CD14-positive monocyte (primary cell): ENCODE data around the gene RNF133. TPM values are rescaled to one million over a fixed set of nuclear protein-coding genes. Genes with fewer than 3 reads are reported as not detected.

ENCODE experiments used
- DNase-seq, 3 donors: peaks; one replicate each; pipeline ENCODE4 v3.0.0-alpha.2; 2011 to 2022
- H2AFZ ChIP-seq: 2 replicates; pipeline ENCODE4 v1.6.0; 2012; ENCODE audit warnings: mild to moderate bottlenecking, low read depth, low read length, inconsistent platforms; ENCODE audit not compliant: insufficient read depth, poor library complexity, severe bottlenecking
- H3K27ac ChIP-seq, 2 donors: 1 replicate in 1 of 2; 2 replicates in 1 of 2; pipeline ENCODE4 v1.5.1; 2012 to 2013; ENCODE audit warnings: low read length in 2 of 2, control low read depth in 1 of 2, inconsistent platforms in 1 of 2, low read depth in 1 of 2, mild to moderate bottlenecking in 1 of 2
- H3K27me3 ChIP-seq, 2 donors: one replicate each; pipeline versions ENCODE4 v1.6.0 to v1.6.1; 2011 to 2013; ENCODE audit warnings: low read length in 2 of 2; ENCODE audit not compliant: control insufficient read depth in 2 of 2, insufficient read depth in 2 of 2
- H3K36me3 ChIP-seq, 2 donors: replicated peaks in 1 of 2; 1 replicate in 1 of 2; 2 replicates in 1 of 2; pipeline versions ENCODE4 v1.5.1 to v1.6.1; 2012 to 2013; ENCODE audit warnings: low read length in 2 of 2, control low read depth in 1 of 2, inconsistent platforms in 1 of 2, mild to moderate bottlenecking in 1 of 2; ENCODE audit not compliant: insufficient read depth in 2 of 2, control insufficient read depth in 1 of 2
- H3K4me1 ChIP-seq, 2 donors: 1 replicate in 1 of 2; 2 replicates in 1 of 2; pipeline versions ENCODE4 v1.5.1 to v1.6.1; 2012 to 2013; ENCODE audit warnings: low read length in 2 of 2, control low read depth in 1 of 2, inconsistent platforms in 1 of 2, mild to moderate bottlenecking in 1 of 2, moderate library complexity in 1 of 2; ENCODE audit not compliant: insufficient read depth in 2 of 2, control insufficient read depth in 1 of 2
- H3K4me2 ChIP-seq: replicated peaks from 2 replicates; pipeline ENCODE3; 2012; ENCODE audit warnings: low read length, moderate library complexity, mild to moderate bottlenecking; ENCODE audit not compliant: poor library complexity, severe bottlenecking; ENCODE audit errors: extremely low read depth
- H3K4me3 ChIP-seq, 3 experiments: fragments of 200-600 bp in 1 of 3; sonication (generic) in 1 of 3; replicated peaks in 1 of 3; 1 replicate in 2 of 3; 2 replicates in 1 of 3; pipeline ENCODE4 v1.5.1; 2011 to 2013; ENCODE audit warnings: low read length in 3 of 3, mild to moderate bottlenecking in 3 of 3, control low read depth in 2 of 3, low read depth in 2 of 3, inconsistent platforms in 1 of 3, moderate library complexity in 1 of 3
- H3K79me2 ChIP-seq: 2 replicates; pipeline ENCODE4 v1.6.0; 2012; ENCODE audit warnings: mild to moderate bottlenecking, control low read depth, inconsistent platforms, low read length, moderate library complexity; ENCODE audit not compliant: insufficient read depth
- H3K9ac ChIP-seq: 2 replicates; pipeline ENCODE4 v1.6.0; 2017; ENCODE audit warnings: low read length, mild to moderate bottlenecking; ENCODE audit not compliant: insufficient read depth, poor library complexity, severe bottlenecking
- H3K9me3 ChIP-seq, 2 donors: replicated peaks in 1 of 2; 1 replicate in 1 of 2; 2 replicates in 1 of 2; pipeline versions ENCODE4 v1.5.1 to v1.6.1; 2012 to 2013; ENCODE audit warnings: low read length in 2 of 2, control low read depth in 1 of 2; ENCODE audit not compliant: control insufficient read depth in 1 of 2, insufficient read depth in 1 of 2
- H4K20me1 ChIP-seq: 2 replicates; pipeline ENCODE4 v1.6.0; 2012; ENCODE audit warnings: mild to moderate bottlenecking, low read length, control low read depth, moderate library complexity; ENCODE audit not compliant: insufficient read depth
- H3K27ac Mint-ChIP-seq, 7 donors: one replicate each; pipeline ENCODE4 v1.8.0; 2020; ENCODE audit warnings: mild to moderate bottlenecking in 7 of 7, mixed read lengths in 7 of 7, moderate library complexity in 6 of 7, inconsistent platforms in 2 of 7
- H3K27me3 Mint-ChIP-seq, 3 donors: one replicate each; pipeline ENCODE4 v1.8.0; 2021 to 2022; ENCODE audit warnings: low read depth in 3 of 3, mild to moderate bottlenecking in 3 of 3, mixed read lengths in 3 of 3, moderate library complexity in 3 of 3, inconsistent platforms in 1 of 3
- H3K36me3 Mint-ChIP-seq, 2 donors: one replicate each; pipeline ENCODE4 v1.8.0; 2020; ENCODE audit warnings: mixed read lengths in 2 of 2, inconsistent platforms in 1 of 2, mild to moderate bottlenecking in 1 of 2
- H3K4me1 Mint-ChIP-seq: one replicate; pipeline ENCODE4 v1.8.0; 2020; ENCODE audit warnings: mild to moderate bottlenecking, mixed read lengths
- H3K4me3 Mint-ChIP-seq, 2 donors: one replicate each; pipeline ENCODE4 v1.8.0; 2020; ENCODE audit warnings: mild to moderate bottlenecking in 2 of 2, mixed read lengths in 2 of 2, moderate library complexity in 1 of 2
- H3K9me3 Mint-ChIP-seq, 7 donors: one replicate each; pipeline ENCODE4 v1.8.0; 2020 to 2022; ENCODE audit warnings: mixed read lengths in 7 of 7, mild to moderate bottlenecking in 6 of 7, moderate library complexity in 6 of 7, inconsistent platforms in 2 of 7
- CTCF ChIP-seq: fragments of 200-600 bp; IDR thresholded peaks from one replicate; pipeline ENCODE4 v1.8.0; 2022; ENCODE audit warnings: antibody characterized with exemption, mild to moderate bottlenecking
- WGBS: methylation state at CpG from one replicate; pipeline ENCODE4 v1.1.5; 2013; ENCODE audit warnings: missing lambda C conversion rate; ENCODE audit not compliant: insufficient coverage; 5-methylcytosine and 5-hydroxymethylcytosine counted together
- intact Hi-C, 2 donors: fragments of 100-400 bp; cut with micrococcal nuclease; formaldehyde crosslinking; loops; one replicate each; pipeline versions ENCODE4 v1.15.0 to v1.15.1; 2023
- polyA plus RNA-seq, 3 donors: library from polyadenylated mRNA; depleted of rRNA in 1 of 3; unstranded in 2 of 3; stranded (reverse) in 1 of 3; fragments of 300-500 nt in 2 of 3; fragments of >200 nt in 1 of 3; fragmentation: Illumina TruSeq in 2 of 3; gene quantifications; 1 replicate in 2 of 3; 2 replicates in 1 of 3; pipeline ENCODE4 v1.2.3, GENCODE V29; 2012 to 2021

Gene RNF133
- polyA plus RNA-seq, 3 donors: not detected

- H3K4me3 Mint-ChIP-seq: no peak overlapping the region
Measured at GRCh38 chr7:122658856-122659255, 40.1 kb downstream of the RNF133 start.

GRCh38 chr7:122653685-122654084 is 45.2 kb downstream of the RNF133 start:
- Mint-ChIP-seq H3K36me3 (no peaks in the 10 kb centered on the region), H3K4me3 (no peak overlapping the region), H3K4me1 (no peaks in the 10 kb centered on the region), H3K27ac (no peak overlapping the region), H3K9me3 (peaks cover 0 to 14% (median 2%) of the 10 kb centered on the region in 7 donors), H3K27me3 (peaks cover 0 to 1% (median 0%) of the 10 kb centered on the region in 3 donors)
- H3K4me3 ChIP-seq: no peak overlapping the region
- no peak overlapping the region for H3K4me2 ChIP-seq
- peaks cover 0 to 5% of the 10 kb centered on the region in 2 donors for H3K9me3 ChIP-seq
- H2AFZ ChIP-seq: no peak overlapping the region
- H3K9ac ChIP-seq: no peak overlapping the region
- H3K4me1 ChIP-seq: no peaks in the 10 kb centered on the region
- H3K36me3 ChIP-seq: no peaks in the 10 kb centered on the region
- H4K20me1 ChIP-seq: no peaks in the 10 kb centered on the region
- intact Hi-C loops: no loop called here
- WGBS: no CpG with 5 or more reads among the region's 5 CpGs
- H3K27ac ChIP-seq: no peak overlapping the region
- no peaks in the 10 kb centered on the region for H3K27me3 ChIP-seq
- no peak for TF ChIP-seq CTCF
- no peaks in the 10 kb centered on the region for H3K79me2 ChIP-seq
- no peak for DNase-seq

More at GRCh38 chr7:122658856-122659255, 40.1 kb downstream of the RNF133 start:
- Mint-ChIP-seq H3K36me3 (no peaks in the 10 kb centered on the region), H3K27me3 (no peaks in the 10 kb centered on the region), H3K4me1 (no peaks in the 10 kb centered on the region), H3K27ac (no peak overlapping the region), H3K9me3 (peaks cover 0 to 12% (median 0%) of the 10 kb centered on the region in 7 donors)
- TF ChIP-seq CTCF: no peak
- no peaks in the 10 kb centered on the region for H3K27me3 ChIP-seq
- no peak overlapping the region for H3K4me3 ChIP-seq
- H3K9ac ChIP-seq: no peak overlapping the region
- DNase-seq: no peak
- no CpG with 5 or more reads among the region's 2 CpGs for whole genome bisulfite sequencing
- no peaks in the 10 kb centered on the region for H3K9me3 ChIP-seq
- intact Hi-C loops: no loop called here
- H3K27ac ChIP-seq: no peak overlapping the region
- H3K4me2 ChIP-seq: no peak overlapping the region
- H3K79me2 ChIP-seq: no peaks in the 10 kb centered on the region
- no peaks in the 10 kb centered on the region for H4K20me1 ChIP-seq
- H2AFZ ChIP-seq: no peak overlapping the region
- no peaks in the 10 kb centered on the region for H3K4me1 ChIP-seq
- no peaks in the 10 kb centered on the region for H3K36me3 ChIP-seq
